Chondrocyte (in vitro differentiated cells): ENCODE data around the gene PAPPA2. TPM values are rescaled to one million over a fixed set of nuclear protein-coding genes. Genes with fewer than 3 reads are reported as not detected.

Experiments used
- DNase-seq: peaks from one replicate; pipeline ENCODE4 v3.0.0; 2021; ENCODE audit warnings: mixed read lengths, low spot score
- H3K27ac Mint-ChIP-seq: one replicate; pipeline ENCODE4 v1.8.0; 2021; ENCODE audit warnings: mild to moderate bottlenecking, moderate library complexity, mixed read lengths; ENCODE audit not compliant: unreplicated experiment
- H3K27me3 Mint-ChIP-seq: 2 replicates; pipeline ENCODE4 v1.8.0; 2021; ENCODE audit warnings: low read depth, mixed read lengths
- H3K36me3 Mint-ChIP-seq: 2 replicates; pipeline ENCODE4 v1.8.0; 2021; ENCODE audit warnings: low read depth, mixed read lengths
- H3K4me1 Mint-ChIP-seq: 2 replicates; pipeline ENCODE4 v1.8.0; 2021; ENCODE audit warnings: low read depth, mild to moderate bottlenecking, mixed read lengths
- H3K4me3 Mint-ChIP-seq: one replicate; pipeline ENCODE4 v1.8.0; 2021; ENCODE audit warnings: mild to moderate bottlenecking, moderate library complexity, mixed read lengths; ENCODE audit not compliant: unreplicated experiment
- H3K9me3 Mint-ChIP-seq: 2 replicates; pipeline ENCODE4 v1.8.0; 2021; ENCODE audit warnings: low read depth, mixed read lengths
- total RNA-seq: library from RNA; stranded (reverse); gene quantifications from 3 replicates; pipeline ENCODE4 v1.2.1, GENCODE V29; 2021
- TF ChIP-seq, protein P1 (sequence below): fragments of 200-600 bp; sonication (generic); IDR thresholded peaks from 2 replicates; pipeline ENCODE4 v1.5.0; 2021; ENCODE audit warnings: antibody characterized with exemption, mild to moderate bottlenecking, moderate library complexity

PAPPA2 gene
- total RNA-seq, 1 donor from 2014 or later = 0.42 TPM

GRCh38 chr1:176501599-176501998, 38.6 kb downstream of the PAPPA2 start:
- TF ChIP-seq, protein P1, sequence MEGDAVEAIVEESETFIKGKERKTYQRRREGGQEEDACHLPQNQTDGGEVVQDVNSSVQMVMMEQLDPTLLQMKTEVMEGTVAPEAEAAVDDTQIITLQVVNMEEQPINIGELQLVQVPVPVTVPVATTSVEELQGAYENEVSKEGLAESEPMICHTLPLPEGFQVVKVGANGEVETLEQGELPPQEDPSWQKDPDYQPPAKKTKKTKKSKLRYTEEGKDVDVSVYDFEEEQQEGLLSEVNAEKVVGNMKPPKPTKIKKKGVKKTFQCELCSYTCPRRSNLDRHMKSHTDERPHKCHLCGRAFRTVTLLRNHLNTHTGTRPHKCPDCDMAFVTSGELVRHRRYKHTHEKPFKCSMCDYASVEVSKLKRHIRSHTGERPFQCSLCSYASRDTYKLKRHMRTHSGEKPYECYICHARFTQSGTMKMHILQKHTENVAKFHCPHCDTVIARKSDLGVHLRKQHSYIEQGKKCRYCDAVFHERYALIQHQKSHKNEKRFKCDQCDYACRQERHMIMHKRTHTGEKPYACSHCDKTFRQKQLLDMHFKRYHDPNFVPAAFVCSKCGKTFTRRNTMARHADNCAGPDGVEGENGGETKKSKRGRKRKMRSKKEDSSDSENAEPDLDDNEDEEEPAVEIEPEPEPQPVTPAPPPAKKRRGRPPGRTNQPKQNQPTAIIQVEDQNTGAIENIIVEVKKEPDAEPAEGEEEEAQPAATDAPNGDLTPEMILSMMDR = no peak
- H3K36me3 Mint-ChIP-seq = no peaks in the 10 kb centered on the region
- H3K9me3 Mint-ChIP-seq = no peaks in the 10 kb centered on the region
- H3K4me1 Mint-ChIP-seq = no peaks in the 10 kb centered on the region
- DNase-seq = no peak
- no peak overlapping the region for H3K27ac Mint-ChIP-seq
- H3K4me3 Mint-ChIP-seq = no peak overlapping the region
- peaks cover 5% of the 10 kb centered on the region for H3K27me3 Mint-ChIP-seq

DNA sequence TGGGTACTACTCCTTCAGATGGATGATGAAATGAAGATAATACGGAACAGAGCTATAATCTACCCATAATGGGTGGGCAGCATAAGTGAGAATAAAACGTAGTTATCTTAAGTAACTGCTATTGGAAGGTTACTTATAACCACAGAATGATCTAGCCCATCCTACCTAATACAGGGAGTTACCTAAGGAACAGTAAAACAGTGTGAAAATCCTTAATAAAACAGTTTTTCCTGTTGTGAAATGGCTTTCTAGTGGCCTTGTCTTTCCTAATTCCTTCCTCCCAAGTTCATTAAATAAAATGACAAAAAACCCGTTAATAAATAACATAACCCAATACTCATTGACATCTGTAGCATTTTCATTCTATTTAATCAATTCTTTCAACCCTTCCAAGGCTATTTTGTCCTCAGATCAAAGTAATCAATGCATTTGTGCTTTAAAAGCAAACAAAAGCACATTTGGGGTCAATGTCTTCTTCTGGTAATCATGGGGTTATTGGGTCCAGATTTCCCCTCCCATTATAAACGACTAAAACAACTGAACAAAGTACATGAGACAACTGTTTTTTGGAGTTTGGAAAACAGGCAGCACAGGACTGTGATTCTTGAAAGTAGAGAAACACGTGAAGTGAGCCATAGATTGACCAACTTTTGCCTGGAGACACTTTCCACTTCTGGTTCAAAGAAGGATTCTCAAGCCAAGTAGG, 42.0 kb downstream of the PAPPA2 start:
- H3K4me1 Mint-ChIP-seq = no peaks in the 10 kb centered on the region
- H3K36me3 Mint-ChIP-seq = no peaks in the 10 kb centered on the region
- no peaks in the 10 kb centered on the region for H3K27me3 Mint-ChIP-seq
- H3K27ac Mint-ChIP-seq = no peak overlapping the region
- H3K9me3 Mint-ChIP-seq = no peaks in the 10 kb centered on the region
- H3K4me3 Mint-ChIP-seq = no peak overlapping the region
- DNase-seq = no peak
- TF ChIP-seq, protein P1 = no peak

GRCh38 chr1:176512966-176513365, 50.0 kb downstream of the PAPPA2 start:
- Mint-ChIP-seq H3K4me3 (no peak overlapping the region), H3K27me3 (no peaks in the 10 kb centered on the region), H3K36me3 (no peaks in the 10 kb centered on the region), H3K27ac (no peak overlapping the region), H3K9me3 (peaks cover 11% of the 10 kb centered on the region), H3K4me1 (no peaks in the 10 kb centered on the region)
- DNase-seq = no peak
- TF ChIP-seq, protein P1 = no peak

DNA sequence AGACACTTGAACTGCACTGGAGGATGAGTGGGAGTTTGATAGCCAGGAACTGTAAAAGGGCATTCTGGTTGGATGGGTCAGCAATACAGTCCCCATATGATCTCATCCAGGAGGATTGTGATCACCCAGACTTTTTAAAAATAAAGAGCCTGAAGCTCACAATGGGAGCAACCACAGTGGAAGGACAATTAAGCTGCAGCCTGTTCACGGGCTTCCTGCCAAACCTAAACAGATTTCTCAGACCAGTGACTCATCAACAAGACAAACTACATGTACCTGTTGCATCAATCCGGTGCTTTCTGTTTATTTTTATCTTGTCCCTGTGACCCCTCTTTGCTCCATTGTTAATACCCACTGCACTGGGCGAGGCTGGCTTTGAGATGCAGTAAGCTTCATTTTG, 52.3 kb downstream of the PAPPA2 start:
- H3K27ac Mint-ChIP-seq = no peak overlapping the region
- H3K9me3 Mint-ChIP-seq = peaks cover 11% of the 10 kb centered on the region
- no peak overlapping the region for H3K4me3 Mint-ChIP-seq
- no peak for DNase-seq
- H3K4me1 Mint-ChIP-seq = no peaks in the 10 kb centered on the region
- H3K36me3 Mint-ChIP-seq = no peaks in the 10 kb centered on the region
- no peaks in the 10 kb centered on the region for H3K27me3 Mint-ChIP-seq
- TF ChIP-seq, protein P1 = no peak

- no peaks in the 10 kb centered on the region for H3K27me3 Mint-ChIP-seq
- H3K9me3 Mint-ChIP-seq = peaks cover 11% of the 10 kb centered on the region
- no peak overlapping the region for H3K4me3 Mint-ChIP-seq
- no peak for DNase-seq
- H3K27ac Mint-ChIP-seq = no peak overlapping the region
- no peaks in the 10 kb centered on the region for H3K4me1 Mint-ChIP-seq
- TF ChIP-seq, protein P1 = no peak
- H3K36me3 Mint-ChIP-seq = no peaks in the 10 kb centered on the region
Observed at GRCh38 chr1:176517484-176517883, 54.5 kb downstream of the PAPPA2 start.
